ENCODE measurements around the gene FBXO10.

FBXO10 gene

GRCh38 chr9:37621273-37622121 lies 45.3 kb upstream of the FBXO10 start:
- no peak for TF ChIP-seq CTCF (IDR thresholded peaks at IDR 0.05; ENCODE audit: low read depth, low read length)
- H3K4me3 ChIP-seq (ENCODE audit: low read depth, low read length), result no peak overlapping the region
- in situ Hi-C loops (cut with HindIII; ENCODE audit: low sequenced_read_pairs), result no loop called here
- no peak for DNase-seq (ENCODE audit: low read depth, low spot score)

GRCh38 chr9:37620396-37620795 lies 44.2 kb upstream of the FBXO10 start:
- no peak for TF ChIP-seq CTCF (IDR thresholded peaks at IDR 0.05; ENCODE audit: low read depth, low read length)
- in situ Hi-C loops (cut with HindIII; ENCODE audit: low sequenced_read_pairs), result no loop called here
- H3K4me3 ChIP-seq (ENCODE audit: low read depth, low read length), result no peak overlapping the region
- no peak for DNase-seq (ENCODE audit: low read depth, low spot score)

GRCh38 chr9:37619806-37620205 lies 43.6 kb upstream of the FBXO10 start:
- no peak for DNase-seq (ENCODE audit: low read depth, low spot score)
- H3K4me3 ChIP-seq (ENCODE audit: low read depth, low read length), result no peak overlapping the region
- no peak for TF ChIP-seq CTCF (IDR thresholded peaks at IDR 0.05; ENCODE audit: low read depth, low read length)
- in situ Hi-C loops (cut with HindIII; ENCODE audit: low sequenced_read_pairs), result no loop called here

GRCh38 chr9:37618817-37619216 lies 42.6 kb upstream of the FBXO10 start:
- H3K4me3 ChIP-seq (ENCODE audit: low read depth, low read length), result no peak overlapping the region
- in situ Hi-C loops (cut with HindIII; ENCODE audit: low sequenced_read_pairs), result no loop called here
- no peak for TF ChIP-seq CTCF (IDR thresholded peaks at IDR 0.05; ENCODE audit: low read depth, low read length)
- DNase-seq (ENCODE audit: low read depth, low spot score), result peak; percentile 8

- no peak overlapping the region for H3K4me3 ChIP-seq (ENCODE audit: low read depth, low read length)
- peak; percentile 13 for DNase-seq (ENCODE audit: low read depth, low spot score)
- no peak for TF ChIP-seq CTCF (IDR thresholded peaks at IDR 0.05; ENCODE audit: low read depth, low read length)
- in situ Hi-C loops (cut with HindIII; ENCODE audit: low sequenced_read_pairs), result no loop called here
These were observed 41.7 kb upstream of the FBXO10 start for GRCh38 chr9:37617832-37618231.

GRCh38 chr9:37617161-37617560 lies 41.0 kb upstream of the FBXO10 start:
- no peak overlapping the region for H3K4me3 ChIP-seq (ENCODE audit: low read depth, low read length)
- no peak for TF ChIP-seq CTCF (IDR thresholded peaks at IDR 0.05; ENCODE audit: low read depth, low read length)
- in situ Hi-C loops (cut with HindIII; ENCODE audit: low sequenced_read_pairs), result no loop called here
- DNase-seq (ENCODE audit: low read depth, low spot score), result no peak
